ENCODE measurements around the gene JCHAIN. TPM values are rescaled to one million over a fixed set of nuclear protein-coding genes. Genes with fewer than 3 reads are reported as not detected.
"Not testable (repeated sequence)": the region's sequence is repeated elsewhere in the genome, so short reads cannot be mapped to it uniquely, and the experiment has no call there.

Gene JCHAIN
- total and polyA plus RNA-seq, 12 donors: 0.57 to 55.4 (median 2.4) TPM

- Histone ChIP-seq H3K27me3 (no peaks in the 10 kb centered on the region), H3K4me3 (peak within 1 kb of the TSS; percentile 65 to 96 (median 92)), H3K27ac (peak within 1 kb of the TSS; percentile 78 to 98 (median 94)), H3K4me1 (peaks cover 8 to 50% (median 33%) of the 10 kb centered on the region in 9 donors), H3K9me3 (no peaks in the 10 kb centered on the region), H3K36me3 (peaks cover 0 to 32% (median 10%) of the 10 kb centered on the region in 9 donors)
- peak; percentile 97 to 99 (median 98) for ATAC-seq
- 0 to 1% methylated on average over 70 of the region's 70 CpGs for WGBS, 2 donors
- peak; percentile 93 to 99 (median 98) for TF ChIP-seq CTCF (IDR thresholded peaks at IDR 0.05)
- peak; percentile 95 to 97 for DNase-seq
- intact Hi-C loops (cut with DNase I): loop anchor here in 5 of 10 donors (1.0 to 10.0 kb wide), 8 partner anchors 15 to 305 kb away; partner anchors contain the start of genes DCK (in 2 of the 5), GRSF1 (in 2 of the 5) and MOB1B (in 1 of the 5)
These were observed 21.8 kb upstream of the JCHAIN start, which contains the start of gene UTP3 for GRCh38 chr4:70687821-70688794. TSS of gene UTP3 (plus strand) at chr4:70688532. CDS start at chr4:70688678, 146 bp downstream.

GRCh38 chr4:70687392-70687791, 21.1 kb upstream of the JCHAIN start:
- Histone ChIP-seq H3K36me3 (peaks cover 0 to 27% (median 10%) of the 10 kb centered on the region in 9 donors), H3K4me3 (peak overlapping the region; percentile 61 to 96 (median 92)), H3K27me3 (no peaks in the 10 kb centered on the region), H3K9me3 (no peaks in the 10 kb centered on the region), H3K4me1 (peaks cover 8 to 47% (median 33%) of the 10 kb centered on the region in 9 donors), H3K27ac (peak overlapping the region; percentile 78 to 98 (median 94))
- ATAC-seq (peak in 1 of 8 donors; percentile 4), DNase-seq (no peak)
- no peak for TF ChIP-seq CTCF (IDR thresholded peaks at IDR 0.05)
- intact Hi-C loops (cut with DNase I): loop anchor here in 1 of 10 donors (5.0 to 10.0 kb wide), 2 partner anchors 147 to 215 kb away; partner anchors contain the start of genes GRSF1 and MOB1B
- 70% methylated on average over 13 of the region's 13 CpGs for WGBS, 2 donors

GRCh38 chr4:70682142-70682541, 15.8 kb upstream of the JCHAIN start:
- H3K4me3 ChIP-seq, H3K4me1 ChIP-seq, ATAC-seq, DNase-seq, H3K27me3 ChIP-seq, H3K27ac ChIP-seq, H3K36me3 ChIP-seq, H3K9me3 ChIP-seq: not testable (repeated sequence)
- 84 to 86% methylated on average over 3 of the region's 3 CpGs for WGBS, 2 donors
- intact Hi-C loops (cut with DNase I): loop anchor here in 1 of 10 donors (10.0 kb wide), 1 partner anchor 153 kb away; the partner anchor contains the start of gene GRSF1

GRCh38 chr4:70681704-70682103, 15.4 kb upstream of the JCHAIN start:
- intact Hi-C loops (cut with DNase I): loop anchor here in 1 of 10 donors (10.0 kb wide), 1 partner anchor 153 kb away; the partner anchor contains the start of gene GRSF1
- TF ChIP-seq CTCF (IDR thresholded peaks at IDR 0.05): no peak
- Histone ChIP-seq H3K27me3 (no peaks in the 10 kb centered on the region), H3K27ac (no peak overlapping the region), H3K4me3 (no peak overlapping the region), H3K36me3 (no peaks in the 10 kb centered on the region), H3K9me3 (no peaks in the 10 kb centered on the region), H3K4me1 (peaks cover 0 to 2% (median 0%) of the 10 kb centered on the region in 9 donors)
- ATAC-seq (no peak), DNase-seq (no peak)

All from heart right ventricle (tissue), 16 donors.